Amniotic epithelial cell (primary cell): Measurements from ENCODE around the gene SLC16A1.
"Not testable (repeated sequence)": the region's sequence is repeated elsewhere in the genome, so short reads cannot be mapped to it uniquely, and the experiment has no call there.

Experiments
- DNase-seq: peaks from one replicate; pipeline ENCODE4 v3.0.0-alpha.2; 2010; ENCODE audit warnings: low read depth

Gene SLC16A1

GRCh38 chr1:112923959-112924349 is 32.0 kb downstream of the SLC16A1 start:
- no peak for DNase-seq

- DNase-seq, result no peak
Measured at GRCh38 chr1:112923234-112923958, 32.6 kb downstream of the SLC16A1 start.

- DNase-seq, result no peak
Measured at GRCh38 chr1:112911506-112912220, 44.3 kb downstream of the SLC16A1 start.

GRCh38 chr1:112909847-112910246 is 46.1 kb downstream of the SLC16A1 start:
- no peak for DNase-seq

- peak; percentile 13 for DNase-seq
Measured at GRCh38 chr1:112906150-112906698, 49.8 kb downstream of the SLC16A1 start.

GRCh38 chr1:112905395-112906149 is 50.4 kb downstream of the SLC16A1 start:
- no peak for DNase-seq

- DNase-seq, result peak; percentile 17
Measured at GRCh38 chr1:112904831-112905261, 51.1 kb downstream of the SLC16A1 start.

GRCh38 chr1:112904071-112904830 is 51.7 kb downstream of the SLC16A1 start:
- peak; percentile 91 for DNase-seq

- DNase-seq, result no peak
Measured at GRCh38 chr1:112902221-112902620, 53.8 kb downstream of the SLC16A1 start.

GRCh38 chr1:112901387-112901786 is 54.6 kb downstream of the SLC16A1 start:
- DNase-seq, result no peak

GRCh38 chr1:112896783-112897182 is 59.2 kb downstream of the SLC16A1 start:
- no peak for DNase-seq

GRCh38 chr1:112894561-112895011 is 61.4 kb downstream of the SLC16A1 start:
- DNase-seq, result no peak

- DNase-seq, result no peak
Measured at GRCh38 chr1:112894010-112894292, 62.0 kb downstream of the SLC16A1 start.

GRCh38 chr1:112893288-112894009 is 62.5 kb downstream of the SLC16A1 start:
- DNase-seq, result no peak

GRCh38 chr1:112889906-112890305 is 66.1 kb downstream of the SLC16A1 start:
- DNase-seq, result not testable (repeated sequence)

- no peak for DNase-seq
Measured at GRCh38 chr1:112889052-112889768, 66.8 kb downstream of the SLC16A1 start.

- DNase-seq, result no peak
Measured at GRCh38 chr1:112888630-112889029, 67.4 kb downstream of the SLC16A1 start.

GRCh38 chr1:112887599-112888283 is 68.3 kb downstream of the SLC16A1 start:
- DNase-seq, result peak; percentile 26

GRCh38 chr1:112884996-112885395 is 71.0 kb downstream of the SLC16A1 start:
- not testable (repeated sequence) for DNase-seq

GRCh38 chr1:112882271-112882744 is 73.7 kb downstream of the SLC16A1 start:
- DNase-seq, result no peak
